ENCODE results near the gene DAPK1.

The DAPK1 gene

GRCh38 chr9:87713278-87713987 is 215.8 kb downstream of the DAPK1 start:
- DNase-seq (ENCODE audit: low read depth), result no peak

- DNase-seq (ENCODE audit: low read depth), result no peak
Observed at GRCh38 chr9:87713988-87714330, 216.3 kb downstream of the DAPK1 start.

GRCh38 chr9:87714819-87715218 is 217.2 kb downstream of the DAPK1 start:
- no peak for DNase-seq (ENCODE audit: low read depth)

GRCh38 chr9:87716141-87716540 is 218.5 kb downstream of the DAPK1 start:
- no peak for DNase-seq (ENCODE audit: low read depth)

GRCh38 chr9:87717456-87717855 is 219.8 kb downstream of the DAPK1 start:
- DNase-seq (ENCODE audit: low read depth), result no peak

- no peak for DNase-seq (ENCODE audit: low read depth)
Observed at GRCh38 chr9:87718231-87718630, 220.6 kb downstream of the DAPK1 start.

GRCh38 chr9:87718852-87719612 is 221.4 kb downstream of the DAPK1 start:
- no peak for DNase-seq (ENCODE audit: low read depth)

GRCh38 chr9:87720173-87720572 is 222.5 kb downstream of the DAPK1 start:
- no peak for DNase-seq (ENCODE audit: low read depth)

- DNase-seq (ENCODE audit: low read depth), result no peak
Observed at GRCh38 chr9:87722393-87723088, 224.9 kb downstream of the DAPK1 start.

GRCh38 chr9:87725356-87725899 is 227.8 kb downstream of the DAPK1 start:
- no peak for DNase-seq (ENCODE audit: low read depth)

- peak; percentile 18 for DNase-seq (ENCODE audit: low read depth)
Observed at GRCh38 chr9:87725900-87726709, 228.4 kb downstream of the DAPK1 start, which contains the start of gene CTSL. CTSL (plus strand) TSS chr9:87726119; CDS start chr9:87727604, 1,485 bp downstream.

- DNase-seq (ENCODE audit: low read depth), result no peak
Observed at GRCh38 chr9:87729246-87729645, 231.6 kb downstream of the DAPK1 start.

GRCh38 chr9:87731321-87731720 is 233.7 kb downstream of the DAPK1 start:
- no peak for DNase-seq (ENCODE audit: low read depth)

GRCh38 chr9:87732344-87732743 is 234.7 kb downstream of the DAPK1 start:
- DNase-seq (ENCODE audit: low read depth), result no peak

GRCh38 chr9:87732756-87733155 is 235.1 kb downstream of the DAPK1 start:
- DNase-seq (ENCODE audit: low read depth), result no peak

- no peak for DNase-seq (ENCODE audit: low read depth)
Observed at GRCh38 chr9:87733273-87734052, 235.8 kb downstream of the DAPK1 start.

- DNase-seq (ENCODE audit: low read depth), result no peak
Observed at GRCh38 chr9:87734106-87734505, 236.4 kb downstream of the DAPK1 start.

- DNase-seq (ENCODE audit: low read depth), result no peak
Observed at GRCh38 chr9:87739546-87739945, 241.9 kb downstream of the DAPK1 start.

- DNase-seq (ENCODE audit: low read depth), result no peak
Observed at GRCh38 chr9:87740209-87740608, 242.5 kb downstream of the DAPK1 start.

- no peak for DNase-seq (ENCODE audit: low read depth)
Observed at GRCh38 chr9:87741326-87741725, 243.7 kb downstream of the DAPK1 start.

GRCh38 chr9:87741891-87742290 is 244.2 kb downstream of the DAPK1 start:
- no peak for DNase-seq (ENCODE audit: low read depth)
